B cell (primary cell): ENCODE data around the gene DDX23.

Source experiments
- CTCF ChIP-seq: fragments of 200-600 bp; IDR thresholded peaks from one replicate; pipeline ENCODE4 v1.8.0; 2022; ENCODE audit warnings: antibody characterized with exemption, mild to moderate bottlenecking
- EZH2 ChIP-seq: IDR thresholded peaks from 2 replicates; pipeline ENCODE4 v1.6.1; 2012; ENCODE audit warnings: borderline replicate concordance, low read depth, mild to moderate bottlenecking, moderate library complexity, low read length; ENCODE audit not compliant: insufficient read depth, poor library complexity, severe bottlenecking

DNA sequence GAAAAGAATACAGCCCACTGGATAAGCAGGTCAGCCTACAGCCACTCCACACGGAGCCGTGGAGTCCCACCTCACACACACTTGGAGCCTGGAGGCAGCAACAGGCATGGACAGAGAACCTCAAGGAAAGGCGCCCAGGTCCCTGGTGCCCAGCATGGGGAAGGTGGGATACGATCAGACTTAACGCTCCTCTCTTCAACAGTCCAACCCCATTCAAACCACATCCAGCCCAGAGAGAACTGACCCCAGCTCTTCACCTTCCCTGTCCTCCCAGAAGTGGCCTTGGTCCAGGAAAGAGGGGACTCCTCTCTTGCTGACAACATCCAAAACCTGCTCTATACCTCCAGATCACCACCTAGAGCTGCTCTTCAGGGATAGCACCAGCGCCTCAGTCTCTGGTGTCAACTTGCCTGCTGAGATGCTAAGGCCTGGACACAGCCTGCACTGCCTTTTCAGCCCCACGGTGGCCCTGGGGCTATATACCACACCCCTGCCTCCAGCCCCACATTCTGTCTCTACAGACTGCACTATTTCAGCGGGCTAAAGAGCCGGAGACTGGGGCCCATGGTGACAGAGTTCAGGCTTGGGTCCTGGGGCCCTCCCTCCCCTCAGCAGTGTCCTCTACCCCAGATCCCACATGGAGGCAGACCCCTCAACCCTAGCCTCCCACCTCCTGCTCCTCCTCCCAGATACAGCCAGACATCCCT is 70.1 kb downstream of the DDX23 start:
- TF ChIP-seq CTCF (no peak), EZH2 (no peak)
